K562 (cell line): ENCODE results near the gene FBXL12. TPM values are rescaled to one million over a fixed set of nuclear protein-coding genes. Genes with fewer than 3 reads are reported as not detected.
A peak's percentile ranks its signal among the peaks of the same experiment; 100 is the strongest.

ENCODE experiments used
- ARHGAP35 ChIP-seq: fragments of 450-650 bp; IDR thresholded peaks from 2 replicates; pipeline ENCODE4 v1.6.1; 2018; ENCODE audit not compliant: partially characterized antibody
- CCAR2 ChIP-seq: fragments of 200-400 bp; formaldehyde crosslinking; IDR thresholded peaks from 2 replicates; pipeline ENCODE4 v1.6.1; 2017; ENCODE audit warnings: mild to moderate bottlenecking, low read depth, low read length
- CEBPG ChIP-seq, 3 experiments: fragments of 200-800 bp in 1 of 3; sonication (Bioruptor generic) in 1 of 3; sonication (generic) in 1 of 3; formaldehyde crosslinking in 1 of 3; IDR thresholded peaks in 2 of 3; conservative IDR thresholded peaks in 1 of 3; 2 replicates each; pipeline versions ENCODE4 v1.6.1 to v1.8.0; 2016 to 2022; ENCODE audit warnings: missing compliant biosample characterization in 2 of 3, missing genetic modification characterization in 2 of 3, mild to moderate bottlenecking in 1 of 3, missing genetic modification reagents in 1 of 3
- CREB1 ChIP-seq, 2 experiments: sonication (generic) in 1 of 2; formaldehyde crosslinking in 1 of 2; IDR thresholded peaks; 2 replicates each; pipeline versions ENCODE4 v1.6.1 to v1.8.0; 2012 to 2022; ENCODE audit warnings: inconsistent platforms in 1 of 2, mild to moderate bottlenecking in 1 of 2, missing genetic modification reagents in 1 of 2, moderate library complexity in 1 of 2
- CXXC5 ChIP-seq: fragments of 250-450 bp; sonication (Bioruptor Pico); IDR thresholded peaks from 2 replicates; pipeline ENCODE4 v1.8.0; 2022; ENCODE audit warnings: inconsistent platforms, mild to moderate bottlenecking, moderate library complexity
- FOXP1 ChIP-seq: sonication (generic); formaldehyde crosslinking; IDR thresholded peaks from 2 replicates; pipeline ENCODE4 v1.8.0; 2022; ENCODE audit warnings: mild to moderate bottlenecking, missing genetic modification reagents
- GTF3C2 ChIP-seq: IDR thresholded peaks from 3 replicates; pipeline ENCODE4 v1.6.1; 2011; ENCODE audit warnings: borderline replicate concordance, mild to moderate bottlenecking, moderate library complexity; ENCODE audit not compliant: insufficient read length; ENCODE audit errors: extremely low read depth
- HEY1 ChIP-seq: fragments of 250-450 bp; sonication (Bioruptor Pico); IDR thresholded peaks from 2 replicates; pipeline ENCODE4 v1.5.0; 2020; ENCODE audit warnings: mild to moderate bottlenecking, moderate library complexity, borderline replicate concordance
- KAT7 ChIP-seq: sonication (generic); formaldehyde crosslinking; IDR thresholded peaks from 2 replicates; pipeline ENCODE4 v1.8.0; 2022; ENCODE audit warnings: missing genetic modification reagents, mild to moderate bottlenecking, borderline replicate concordance
- KLF16 ChIP-seq: IDR thresholded peaks from 2 replicates; pipeline ENCODE4 v1.6.1; 2016; ENCODE audit warnings: antibody characterized with exemption
- MBD2 ChIP-seq: sonication (generic); IDR thresholded peaks from 2 replicates; pipeline ENCODE4 v1.6.1; 2016; ENCODE audit warnings: low read depth, borderline replicate concordance
- PURB ChIP-seq: sonication (generic); formaldehyde crosslinking; IDR thresholded peaks from 2 replicates; pipeline ENCODE4 v1.9.0; 2021; ENCODE audit warnings: low read depth, mild to moderate bottlenecking, missing genetic modification reagents
- RBM14 ChIP-seq: fragments of 200-400 bp; formaldehyde crosslinking; IDR thresholded peaks from 2 replicates; pipeline ENCODE4 v1.6.1; 2018; ENCODE audit warnings: low read depth, mild to moderate bottlenecking, low read length, moderate library complexity, borderline replicate concordance; ENCODE audit not compliant: insufficient read depth
- TAF1 ChIP-seq: IDR thresholded peaks from 2 replicates; pipeline ENCODE4 v1.6.1; 2011; ENCODE audit warnings: mild to moderate bottlenecking, low read length, moderate library complexity; ENCODE audit not compliant: insufficient read depth, control insufficient read depth, severe bottlenecking; ENCODE audit errors: extremely low read depth
- THRAP3 ChIP-seq: fragments of 450-650 bp; IDR thresholded peaks from 2 replicates; pipeline ENCODE4 v1.6.1; 2016; ENCODE audit warnings: mild to moderate bottlenecking, inconsistent platforms, borderline replicate concordance
- ZBTB33 ChIP-seq: sonication (generic); formaldehyde crosslinking; IDR thresholded peaks from 2 replicates; pipeline ENCODE4 v1.8.1; 2023; ENCODE audit warnings: mild to moderate bottlenecking, missing genetic modification reagents
- ZBTB43 ChIP-seq: sonication (generic); formaldehyde crosslinking; IDR thresholded peaks from 2 replicates; pipeline ENCODE4 v1.8.0; 2023; ENCODE audit warnings: mild to moderate bottlenecking, missing genetic modification reagents
- polyA plus RNA-seq, 8 experiments: library from polyadenylated mRNA; depleted of rRNA in 4 of 8; stranded (reverse) in 5 of 8; unstranded in 3 of 8; fragments of >200 nt; fragmentation: Nextera tagmentation in 2 of 8; fragmentation: Illumina TruSeq in 1 of 8; extraction: Ambion mirVana in 2 of 8; extraction: Trizol in 1 of 8; gene quantifications; 2 replicates each; pipeline versions ENCODE4 v1.2.1 to v1.2.3, GENCODE V29; 2011 to 2014; ENCODE audit warnings: inconsistent platforms in 1 of 8, missing spikeins in 1 of 8
- total RNA-seq, 7 experiments: library from RNA; depleted of rRNA in 6 of 7; stranded (reverse); fragments of >200 nt in 6 of 7; fragmentation: Illumina TruSeq in 2 of 7; extraction: Trizol in 2 of 7; gene quantifications; 2 replicates each; pipeline versions ENCODE4 v1.2.1 to v1.2.3, GENCODE V29; 2011 to 2021; ENCODE audit warnings: low replicate concordance in 1 of 7

Gene FBXL12
- total and polyA plus RNA-seq, 9 of the 15 experiments (the other 6 are each of a cell fraction or from before 2014, with no cell fraction given) = 2.7 to 40.5 (median 26.5) TPM

GRCh38 chr19:9834726-9835506 lies 16.0 kb upstream of the FBXL12 start, which contains the start of gene PIN1 (continued):
- TF ChIP-seq KAT7 (no peak; the same call in 1 of the 2 replicates), ZBTB33 (CRISPR knock-in tag) (no peak), GTF3C2 (no peak), ZBTB43 (CRISPR knock-in tag) (no peak), CEBPG (CRISPR knock-in tag; IDR thresholded peaks at IDR 0.05) (no peak; the same call in 1 of the 2 replicates), CEBPG (tag; conservative IDR thresholded peaks at IDR 0.05 in 1 of 2, IDR thresholded peaks at IDR 0.05 in 1 of 2) (no peak), ARHGAP35 (no peak), HEY1 (CRISPR knock-in tag) (no peak), CXXC5 (peak; percentile 96), CCAR2 (no peak), KLF16 (peak; percentile 65), TAF1 (peak; percentile 72), PURB (CRISPR knock-in tag) (no peak), CREB1 (IDR thresholded peaks at IDR 0.05) (peak; percentile 84), CREB1 (CRISPR knock-in tag; IDR thresholded peaks at IDR 0.05) (peak; percentile 67), RBM14 (no peak), FOXP1 (CRISPR knock-in tag) (peak; percentile 83), THRAP3 (no peak), MBD2 (peak; percentile 97)
